ENCODE results near the gene ZBTB9. TPM values are rescaled to one million over a fixed set of nuclear protein-coding genes. Genes with fewer than 3 reads are reported as not detected.

The ZBTB9 gene
- total RNA-seq, 2 donors from 2014 or later = 18.0 to 20.6 TPM

DNA sequence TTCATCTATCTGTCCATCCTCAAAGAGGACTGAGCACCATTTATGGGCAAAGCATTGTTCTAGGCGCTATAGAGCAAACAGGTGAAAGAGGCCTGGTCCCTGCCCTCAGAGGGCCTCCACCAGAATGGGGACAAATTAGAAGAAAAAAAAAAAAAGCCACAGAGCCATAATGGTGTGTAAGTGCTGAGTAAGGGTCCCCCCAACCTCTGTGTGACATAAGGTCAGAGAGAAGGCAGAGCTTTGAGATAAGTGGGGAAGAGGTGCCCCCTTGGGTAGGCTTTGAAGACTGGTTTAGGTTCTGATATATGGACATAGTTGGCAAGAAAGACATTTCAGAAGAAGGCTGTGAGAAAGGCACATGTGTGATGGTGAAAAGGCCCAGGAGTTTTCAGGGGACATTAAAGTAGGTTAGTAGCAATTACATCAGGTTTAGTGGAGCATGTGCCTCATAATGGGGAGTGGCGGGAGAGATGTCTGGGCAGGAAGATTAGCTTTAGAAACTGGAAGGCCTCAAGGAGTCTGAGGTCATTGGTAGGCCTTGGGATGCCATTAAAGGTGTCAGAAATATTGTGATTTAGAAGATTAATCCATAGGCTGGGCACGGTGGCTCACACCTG, 15.3 kb upstream of the ZBTB9 start:
- Histone ChIP-seq H3K4me1 (ENCODE audit: control insufficient read depth, insufficient read depth, low read length) (no peaks in the 10 kb centered on the region), H3K9me3 (ENCODE audit: control insufficient read depth, low read length) (no peaks in the 10 kb centered on the region), H3K36me3 (ENCODE audit: control insufficient read depth, insufficient read depth, low read length) (peaks cover 65% of the 10 kb centered on the region), H3K4me3 (ENCODE audit: low read length) (no peak overlapping the region), H3K27ac (ENCODE audit: low read depth, low read length) (no peak overlapping the region), H3K9ac (ENCODE audit: extremely low read depth, low read length, poor library complexity, severe bottlenecking) (no peak overlapping the region), H3K27me3 (ENCODE audit: control insufficient read depth, insufficient read depth, low read length, poor library complexity, severe bottlenecking) (no peaks in the 10 kb centered on the region)
- Mint-ChIP-seq H3K4me1 (peaks cover 2% of the 10 kb centered on the region), H3K27me3 (ENCODE audit: insufficient read depth) (no peaks in the 10 kb centered on the region), H3K4me3 (no peak overlapping the region), H3K36me3 (ENCODE audit: low read depth) (peaks cover 69% of the 10 kb centered on the region), H3K27ac (no peak overlapping the region), H3K9me3 (no peaks in the 10 kb centered on the region)
- no peak for DNase-seq
- WGBS, 2 experiments (ENCODE audit: insufficient coverage in 1 of 2, insufficient read length in 1 of 2) = 95 to 98% methylated on average over 2 to 3 of the region's 3 CpGs
- TF ChIP-seq, protein P1, sequence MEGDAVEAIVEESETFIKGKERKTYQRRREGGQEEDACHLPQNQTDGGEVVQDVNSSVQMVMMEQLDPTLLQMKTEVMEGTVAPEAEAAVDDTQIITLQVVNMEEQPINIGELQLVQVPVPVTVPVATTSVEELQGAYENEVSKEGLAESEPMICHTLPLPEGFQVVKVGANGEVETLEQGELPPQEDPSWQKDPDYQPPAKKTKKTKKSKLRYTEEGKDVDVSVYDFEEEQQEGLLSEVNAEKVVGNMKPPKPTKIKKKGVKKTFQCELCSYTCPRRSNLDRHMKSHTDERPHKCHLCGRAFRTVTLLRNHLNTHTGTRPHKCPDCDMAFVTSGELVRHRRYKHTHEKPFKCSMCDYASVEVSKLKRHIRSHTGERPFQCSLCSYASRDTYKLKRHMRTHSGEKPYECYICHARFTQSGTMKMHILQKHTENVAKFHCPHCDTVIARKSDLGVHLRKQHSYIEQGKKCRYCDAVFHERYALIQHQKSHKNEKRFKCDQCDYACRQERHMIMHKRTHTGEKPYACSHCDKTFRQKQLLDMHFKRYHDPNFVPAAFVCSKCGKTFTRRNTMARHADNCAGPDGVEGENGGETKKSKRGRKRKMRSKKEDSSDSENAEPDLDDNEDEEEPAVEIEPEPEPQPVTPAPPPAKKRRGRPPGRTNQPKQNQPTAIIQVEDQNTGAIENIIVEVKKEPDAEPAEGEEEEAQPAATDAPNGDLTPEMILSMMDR (conservative IDR thresholded peaks at IDR 0.05) = no peak

DNA sequence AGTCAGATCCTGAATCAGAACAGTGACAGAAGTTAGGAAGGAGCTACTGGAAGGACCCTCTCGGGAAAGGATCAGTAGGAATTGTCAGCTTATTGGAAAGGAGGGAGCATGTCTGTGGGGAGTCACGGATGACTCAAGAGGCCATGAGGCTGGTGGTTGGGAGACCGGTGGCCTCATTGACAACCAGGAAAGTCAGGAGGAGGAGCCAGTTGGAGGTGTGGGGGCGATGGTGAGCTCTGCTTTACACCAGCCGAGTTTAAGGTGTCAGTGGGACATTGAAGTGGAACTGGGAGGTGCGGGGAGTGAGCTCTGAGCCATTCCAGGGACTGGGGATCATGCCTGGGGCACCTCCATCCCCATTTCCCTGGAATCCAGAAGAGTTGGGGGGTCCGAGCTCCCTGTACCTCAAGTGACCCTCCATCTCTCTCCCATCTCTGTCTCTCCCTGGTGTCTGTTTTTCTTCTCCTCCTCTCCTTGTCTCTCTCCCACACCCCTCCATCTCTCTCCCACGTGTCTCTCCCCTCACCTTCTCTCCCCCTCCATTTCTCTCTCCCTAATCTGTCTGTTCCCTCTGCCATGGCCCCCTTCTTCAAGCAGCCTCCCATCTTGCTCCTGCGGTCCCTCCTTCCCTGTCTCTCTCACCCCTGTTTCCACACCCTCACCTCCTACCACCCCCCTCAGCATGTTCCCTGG, 14.3 kb upstream of the ZBTB9 start:
- Histone ChIP-seq H3K4me3 (ENCODE audit: low read length) (no peak overlapping the region), H3K27ac (ENCODE audit: low read depth, low read length) (no peak overlapping the region), H3K9me3 (ENCODE audit: control insufficient read depth, low read length) (no peaks in the 10 kb centered on the region), H3K9ac (ENCODE audit: extremely low read depth, low read length, poor library complexity, severe bottlenecking) (no peak overlapping the region), H3K36me3 (ENCODE audit: control insufficient read depth, insufficient read depth, low read length) (peaks cover 73% of the 10 kb centered on the region), H3K27me3 (ENCODE audit: control insufficient read depth, insufficient read depth, low read length, poor library complexity, severe bottlenecking) (no peaks in the 10 kb centered on the region), H3K4me1 (ENCODE audit: control insufficient read depth, insufficient read depth, low read length) (no peaks in the 10 kb centered on the region)
- TF ChIP-seq, protein P1 (conservative IDR thresholded peaks at IDR 0.05) = no peak
- 88 to 94% methylated on average over 5 to 9 of the region's 9 CpGs for WGBS, 2 experiments (ENCODE audit: insufficient coverage in 1 of 2, insufficient read length in 1 of 2)
- Mint-ChIP-seq H3K4me3 (no peak overlapping the region), H3K27me3 (ENCODE audit: insufficient read depth) (no peaks in the 10 kb centered on the region), H3K9me3 (no peaks in the 10 kb centered on the region), H3K4me1 (no peaks in the 10 kb centered on the region), H3K36me3 (ENCODE audit: low read depth) (peaks cover 78% of the 10 kb centered on the region), H3K27ac (no peak overlapping the region)
- no peak for DNase-seq

DNA sequence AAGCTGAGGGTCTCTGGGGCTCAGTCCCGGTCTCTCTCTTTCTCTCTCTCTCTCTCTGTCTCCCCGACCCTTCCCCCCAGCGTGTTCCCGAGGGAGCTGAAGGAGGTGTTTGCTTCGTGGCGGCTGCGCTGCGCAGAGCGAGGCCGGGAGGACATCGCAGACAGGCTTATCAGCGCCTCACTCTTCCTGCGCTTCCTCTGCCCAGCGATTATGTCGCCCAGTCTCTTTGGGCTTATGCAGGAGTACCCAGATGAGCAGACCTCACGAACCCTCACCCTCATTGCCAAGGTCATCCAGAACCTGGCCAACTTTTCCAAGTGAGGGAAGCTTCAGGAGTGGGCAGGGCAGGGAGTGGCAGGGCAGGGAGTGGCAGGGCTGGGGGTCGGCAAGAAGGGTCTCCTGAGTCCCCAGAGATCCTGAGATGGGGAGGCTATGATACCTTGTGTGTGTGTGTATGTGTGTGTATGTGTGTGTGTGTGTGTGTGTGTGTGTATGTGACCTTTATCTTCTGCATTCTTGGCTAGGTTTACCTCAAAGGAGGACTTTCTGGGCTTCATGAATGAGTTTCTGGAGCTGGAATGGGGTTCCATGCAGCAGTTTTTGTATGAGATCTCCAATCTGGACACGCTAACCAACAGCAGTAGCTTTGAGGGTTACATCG, 13.6 kb upstream of the ZBTB9 start:
- no peak for DNase-seq
- Mint-ChIP-seq H3K4me1 (no peaks in the 10 kb centered on the region), H3K36me3 (ENCODE audit: low read depth) (peaks cover 74% of the 10 kb centered on the region), H3K27ac (no peak overlapping the region), H3K9me3 (no peaks in the 10 kb centered on the region), H3K4me3 (no peak overlapping the region), H3K27me3 (ENCODE audit: insufficient read depth) (no peaks in the 10 kb centered on the region)
- WGBS, 2 experiments (ENCODE audit: insufficient coverage in 1 of 2, insufficient read length in 1 of 2) = 90 to 91% methylated on average over 12 to 19 of the region's 19 CpGs
- peaks cover 70% of the 10 kb centered on the region for H3K36me3 ChIP-seq (ENCODE audit: control insufficient read depth, insufficient read depth, low read length)
- no peaks in the 10 kb centered on the region for H3K27me3 ChIP-seq (ENCODE audit: control insufficient read depth, insufficient read depth, low read length, poor library complexity, severe bottlenecking)
- H3K4me1 ChIP-seq (ENCODE audit: control insufficient read depth, insufficient read depth, low read length) = no peaks in the 10 kb centered on the region
- H3K9ac ChIP-seq (ENCODE audit: extremely low read depth, low read length, poor library complexity, severe bottlenecking) = no peak overlapping the region
- H3K9me3 ChIP-seq (ENCODE audit: control insufficient read depth, low read length) = no peaks in the 10 kb centered on the region
- H3K4me3 ChIP-seq (ENCODE audit: low read length) = no peak overlapping the region
- TF ChIP-seq, protein P1 (conservative IDR thresholded peaks at IDR 0.05) = no peak
- no peak overlapping the region for H3K27ac ChIP-seq (ENCODE audit: low read depth, low read length)

Data from endodermal cell (in vitro differentiated cells).